Mucosa of stomach (tissue), 1 donor: ENCODE data around the gene INTS11.

Experiments used
- H3K27me3 ChIP-seq: one replicate; pipeline ENCODE4 v1.7.0; 2013; ENCODE audit warnings: mild to moderate bottlenecking, low read length; ENCODE audit not compliant: control insufficient read depth, insufficient read depth
- H3K36me3 ChIP-seq: one replicate; pipeline ENCODE4 v1.7.0; 2013; ENCODE audit warnings: low read length; ENCODE audit not compliant: control insufficient read depth, insufficient read depth
- H3K4me1 ChIP-seq: one replicate; pipeline ENCODE4 v1.7.0; 2013; ENCODE audit warnings: mild to moderate bottlenecking, low read length; ENCODE audit not compliant: control insufficient read depth, insufficient read depth
- H3K4me3 ChIP-seq: one replicate; pipeline ENCODE4 v1.7.0; 2013; ENCODE audit warnings: low read length
- H3K9ac ChIP-seq: one replicate; pipeline ENCODE4 v1.7.0; 2013; ENCODE audit warnings: mild to moderate bottlenecking, low read length, moderate library complexity
- H3K9me3 ChIP-seq: one replicate; pipeline ENCODE4 v1.7.0; 2013; ENCODE audit warnings: mild to moderate bottlenecking, low read length, moderate library complexity; ENCODE audit not compliant: control insufficient read depth
- donor health status: Pancreatic carcinoma.

INTS11 gene

DNA sequence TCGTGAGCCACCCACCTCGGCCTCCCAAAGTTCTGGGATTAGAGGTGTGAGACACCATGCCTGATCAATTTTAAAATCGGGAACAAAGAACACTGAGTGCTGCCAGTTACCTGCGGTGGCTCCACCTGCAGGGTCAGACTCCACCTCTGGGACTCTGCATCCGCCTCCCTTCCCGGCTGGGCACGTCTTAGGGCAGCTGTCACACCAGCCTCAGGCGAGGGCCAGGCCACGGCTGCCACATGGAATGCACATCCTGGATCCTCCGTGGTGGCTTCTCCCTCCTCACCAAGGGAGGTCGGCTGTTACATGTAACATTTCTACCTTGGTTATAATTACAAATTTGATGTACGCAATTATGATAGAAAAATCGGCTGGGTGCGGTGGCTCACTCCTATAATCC, 39.8 kb upstream of the INTS11 start:
- Histone ChIP-seq H3K36me3 (no peaks in the 10 kb centered on the region), H3K27me3 (peaks cover 12% of the 10 kb centered on the region), H3K4me3 (no peak overlapping the region), H3K4me1 (peaks cover 3% of the 10 kb centered on the region), H3K9ac (no peak overlapping the region), H3K9me3 (no peaks in the 10 kb centered on the region)

DNA sequence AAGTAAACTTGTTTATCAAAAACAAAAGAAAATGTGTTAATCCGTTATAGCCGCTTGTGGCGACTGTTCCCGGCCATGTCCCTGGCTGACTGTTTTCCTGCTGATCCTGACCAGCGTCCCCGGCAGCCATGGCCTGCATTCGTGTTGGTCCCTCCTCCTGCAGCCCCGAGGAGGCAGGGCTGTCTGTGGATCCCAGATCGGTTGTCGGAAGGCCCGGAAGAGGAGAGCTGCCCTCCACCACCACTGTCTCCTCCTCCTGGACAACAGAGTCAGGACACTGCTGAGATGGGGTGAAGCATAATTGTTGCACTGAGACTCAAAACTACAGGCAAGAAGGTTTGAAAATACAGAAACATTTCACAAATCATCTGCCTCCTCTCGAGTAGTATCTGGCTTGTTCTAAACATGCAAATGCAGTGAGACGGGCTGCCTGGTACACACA, 37.5 kb upstream of the INTS11 start:
- Histone ChIP-seq H3K4me3 (no peak overlapping the region), H3K9ac (no peak overlapping the region), H3K9me3 (no peaks in the 10 kb centered on the region), H3K27me3 (peaks cover 34% of the 10 kb centered on the region), H3K36me3 (no peaks in the 10 kb centered on the region), H3K4me1 (peaks cover 16% of the 10 kb centered on the region)

DNA sequence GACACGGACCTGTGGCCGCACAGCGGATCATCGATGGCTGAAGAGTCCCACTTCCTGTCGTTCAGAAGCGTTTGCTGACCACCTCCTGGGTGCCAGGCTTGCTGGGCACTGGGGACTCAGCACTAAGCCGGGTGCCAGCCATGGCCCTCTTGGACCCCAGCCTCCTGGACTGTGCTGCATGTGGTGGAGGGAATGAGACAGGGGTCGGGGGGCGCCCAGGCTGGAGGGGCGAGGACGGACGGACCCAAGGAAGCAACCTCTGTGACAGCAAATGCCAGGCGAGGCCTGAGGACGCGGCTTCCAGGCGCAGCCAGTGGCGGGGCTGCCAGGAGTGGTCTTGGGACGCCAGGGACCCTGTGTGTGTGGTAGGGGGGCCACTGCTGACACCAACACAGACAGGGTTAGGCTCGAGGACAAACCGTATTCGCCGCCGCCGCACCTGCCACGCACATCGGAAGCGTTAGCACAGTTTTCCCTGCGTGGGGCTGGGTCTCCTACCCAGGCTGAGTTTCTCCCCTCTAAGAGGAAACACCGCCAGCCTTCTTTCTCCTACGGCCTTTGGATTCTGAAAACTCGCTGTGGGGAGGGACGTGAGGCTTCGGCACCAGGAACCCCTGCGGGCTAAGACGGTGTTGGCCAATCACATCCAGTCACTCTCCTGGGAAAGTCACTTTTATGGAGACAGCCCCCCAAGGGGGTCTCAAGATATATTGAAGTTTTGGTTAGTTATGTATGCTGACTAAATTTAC, 36.9 kb upstream of the INTS11 start:
- H3K36me3 ChIP-seq = no peaks in the 10 kb centered on the region
- no peak overlapping the region for H3K4me3 ChIP-seq
- H3K4me1 ChIP-seq = peaks cover 22% of the 10 kb centered on the region
- no peaks in the 10 kb centered on the region for H3K9me3 ChIP-seq
- H3K9ac ChIP-seq = no peak overlapping the region
- H3K27me3 ChIP-seq = peaks cover 38% of the 10 kb centered on the region

DNA sequence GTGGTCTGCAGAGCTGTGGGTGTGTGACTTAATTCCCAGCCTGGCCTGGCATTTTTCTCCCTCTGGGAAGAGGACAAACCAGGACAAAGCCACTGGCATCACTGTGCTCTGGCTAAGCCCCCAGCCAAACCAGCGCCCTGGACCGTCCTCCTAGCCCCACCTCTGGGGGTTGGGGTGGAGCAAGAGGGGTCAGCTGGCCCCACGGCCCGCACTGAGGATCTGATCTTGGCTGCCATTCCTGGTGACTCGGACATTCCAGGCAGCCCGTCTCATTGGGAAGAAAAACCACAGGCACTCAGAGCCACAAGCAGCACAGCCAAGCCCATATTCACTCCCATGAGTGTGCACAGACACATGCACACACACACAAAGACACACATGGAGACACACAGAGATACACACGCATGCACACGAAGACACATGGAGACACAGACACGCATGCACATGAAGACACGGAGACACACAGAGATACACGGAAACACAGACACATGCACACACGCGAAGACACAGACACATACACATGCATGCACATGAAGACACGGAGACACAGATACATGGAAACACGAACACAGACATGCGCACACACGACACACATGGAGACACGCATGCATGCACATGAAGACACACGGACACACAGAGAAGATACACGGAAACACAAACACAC, 36.2 kb upstream of the INTS11 start:
- no peak overlapping the region for H3K4me3 ChIP-seq

DNA sequence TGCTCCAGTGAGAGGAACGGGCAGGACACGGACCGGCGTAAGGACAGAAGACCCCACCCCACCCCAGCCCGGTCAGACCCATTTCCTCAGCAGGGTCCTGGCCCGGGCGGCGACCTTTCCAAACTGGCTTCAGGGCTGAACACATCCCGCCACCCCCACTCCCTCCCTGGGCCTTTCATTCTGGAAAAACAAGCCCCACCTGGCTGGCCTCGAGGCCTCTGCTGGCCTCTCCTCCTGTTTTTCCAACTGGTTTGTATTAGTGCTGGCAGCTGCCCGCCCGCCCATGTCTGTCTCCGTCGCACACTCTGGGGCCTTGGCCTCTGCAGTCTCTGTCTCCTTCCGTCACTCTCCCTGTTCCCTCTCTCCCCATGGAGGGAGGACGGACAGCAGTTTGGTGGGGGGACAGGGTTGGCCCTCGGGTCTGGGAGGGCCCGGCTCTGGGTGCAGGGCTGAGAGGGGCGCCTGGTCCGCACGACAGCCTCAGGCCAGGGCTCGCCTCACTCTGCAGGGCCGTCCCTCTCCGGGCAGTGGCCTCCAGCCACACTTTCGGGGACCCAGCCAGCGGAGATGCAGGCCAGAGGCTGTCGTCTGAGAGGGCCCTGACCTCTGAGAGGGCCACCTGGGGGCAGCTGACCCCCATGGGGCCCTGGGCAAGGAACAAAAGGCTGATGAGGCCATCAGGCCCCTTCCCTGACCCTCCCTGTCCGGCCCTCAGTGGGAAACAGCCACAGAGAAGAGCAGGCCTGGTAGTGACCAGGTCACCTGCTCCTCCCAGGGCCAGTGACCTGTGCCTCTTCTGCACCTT, 35.4 kb upstream of the INTS11 start:
- H3K4me3 ChIP-seq = no peak overlapping the region
- H3K9ac ChIP-seq = no peak overlapping the region
- H3K4me1 ChIP-seq = peaks cover 27% of the 10 kb centered on the region
- H3K36me3 ChIP-seq = no peaks in the 10 kb centered on the region
- H3K9me3 ChIP-seq = no peaks in the 10 kb centered on the region
- H3K27me3 ChIP-seq = peaks cover 39% of the 10 kb centered on the region

More for the DNA sequence above, 36.2 kb upstream of the INTS11 start:
- H3K9me3 ChIP-seq = no peaks in the 10 kb centered on the region
- peaks cover 27% of the 10 kb centered on the region for H3K4me1 ChIP-seq
- H3K36me3 ChIP-seq = no peaks in the 10 kb centered on the region
- peaks cover 38% of the 10 kb centered on the region for H3K27me3 ChIP-seq
- H3K9ac ChIP-seq = no peak overlapping the region

DNA sequence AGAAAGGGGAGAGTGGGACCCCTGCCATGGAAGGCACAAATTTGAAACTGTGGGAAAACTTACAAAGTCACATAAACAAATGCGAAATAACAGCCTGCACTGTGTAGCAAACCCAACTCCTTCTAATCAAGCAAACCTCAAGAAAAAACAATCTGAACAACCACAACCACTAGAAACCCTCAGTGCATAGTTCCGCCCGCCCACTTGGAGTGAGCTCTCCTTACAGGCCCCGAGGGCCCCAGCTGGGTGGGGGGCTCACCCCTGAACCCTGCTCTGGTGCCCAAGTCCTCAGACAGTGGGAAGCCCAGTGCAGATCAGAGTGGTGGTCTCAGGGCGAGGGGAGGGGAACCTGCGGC, 34.8 kb upstream of the INTS11 start:
- Histone ChIP-seq H3K4me3 (no peak overlapping the region), H3K4me1 (peaks cover 27% of the 10 kb centered on the region), H3K36me3 (no peaks in the 10 kb centered on the region), H3K27me3 (peaks cover 45% of the 10 kb centered on the region), H3K9me3 (no peaks in the 10 kb centered on the region), H3K9ac (peak overlapping the region; percentile 22)

DNA sequence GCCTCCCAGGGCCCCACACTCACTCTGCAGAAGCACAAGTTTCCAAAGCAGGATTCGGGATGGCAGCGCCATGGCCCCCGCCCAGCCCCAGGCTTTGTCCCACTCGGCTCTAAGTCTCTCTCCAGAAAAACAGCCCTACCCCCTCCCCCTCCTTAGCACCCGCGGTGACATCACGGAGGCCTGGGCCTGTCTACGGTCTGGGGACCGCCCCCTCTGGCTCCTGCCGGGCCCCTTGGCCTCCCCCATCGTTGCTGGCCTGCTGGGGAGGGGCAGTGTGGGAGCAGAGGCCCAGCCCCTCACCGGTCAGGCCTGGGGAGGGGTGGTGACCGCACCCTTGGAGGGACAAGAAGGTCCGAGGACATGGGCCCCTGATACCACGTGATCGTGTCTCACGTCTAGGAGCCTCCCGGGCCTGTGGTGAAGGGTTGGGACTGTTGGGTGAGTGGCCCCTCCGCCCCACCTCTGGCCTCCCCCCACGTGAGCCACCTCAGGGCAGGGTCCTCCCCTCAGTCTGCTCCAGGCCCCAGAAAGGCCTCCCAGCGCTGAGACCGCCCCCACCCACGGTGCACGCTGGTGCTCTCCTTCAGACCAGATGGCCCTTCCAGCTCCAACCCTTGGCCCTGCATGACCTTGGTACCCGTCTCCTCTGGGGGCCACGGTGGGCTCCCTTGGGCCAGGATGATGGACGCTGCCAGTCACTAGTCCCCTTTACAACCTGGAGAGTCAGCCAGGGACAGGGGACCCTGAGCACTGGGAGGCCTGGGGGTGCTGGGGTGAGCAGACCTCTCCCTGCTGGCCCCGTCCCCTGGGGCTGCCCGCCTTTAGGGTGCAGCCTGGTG, 34.2 kb upstream of the INTS11 start, which contains the start of gene MXRA8:
TSS of gene MXRA8 (minus strand) at position 123 of the 839 bp plus-strand sequence. CDS start at position 72, 51 bp downstream.
- Histone ChIP-seq H3K4me1 (peaks cover 27% of the 10 kb centered on the region), H3K36me3 (no peaks in the 10 kb centered on the region), H3K27me3 (peaks cover 51% of the 10 kb centered on the region), H3K4me3 (no peak within 1 kb of the TSS), H3K9me3 (no peaks in the 10 kb centered on the region), H3K9ac (peak within 1 kb of the TSS; percentile 66)

DNA sequence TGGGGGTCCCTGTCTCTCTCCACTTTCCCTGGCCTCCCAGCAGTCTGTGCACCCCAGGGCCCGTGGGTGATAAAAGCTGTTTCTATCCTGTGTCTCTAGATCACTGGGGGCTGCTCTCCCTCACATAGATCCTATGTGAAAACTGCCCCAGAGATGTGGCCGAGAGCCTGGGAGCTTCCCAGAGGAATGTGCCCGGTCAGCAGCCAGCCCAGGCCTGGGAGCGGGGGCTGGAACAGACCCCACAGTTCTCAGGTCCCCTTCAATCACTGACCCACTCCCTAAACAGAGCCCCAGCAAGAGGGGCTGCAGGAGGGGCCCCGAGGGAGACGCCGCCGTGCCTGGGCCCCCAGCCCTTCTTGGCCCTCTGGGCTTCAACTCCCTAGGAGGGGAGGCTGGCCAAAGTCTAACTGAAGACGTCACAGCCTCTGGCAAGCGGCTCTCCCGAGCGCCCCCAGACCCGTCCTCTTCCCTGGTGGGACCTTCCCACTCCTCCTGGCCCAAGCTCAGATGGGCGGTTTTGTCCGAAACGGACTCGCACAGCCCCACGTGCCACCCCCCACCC, 33.5 kb upstream of the INTS11 start:
- H3K36me3 ChIP-seq = no peaks in the 10 kb centered on the region
- no peaks in the 10 kb centered on the region for H3K9me3 ChIP-seq
- no peak overlapping the region for H3K4me3 ChIP-seq
- peak overlapping the region; percentile 66 for H3K9ac ChIP-seq
- peaks cover 58% of the 10 kb centered on the region for H3K27me3 ChIP-seq
- peaks cover 27% of the 10 kb centered on the region for H3K4me1 ChIP-seq

DNA sequence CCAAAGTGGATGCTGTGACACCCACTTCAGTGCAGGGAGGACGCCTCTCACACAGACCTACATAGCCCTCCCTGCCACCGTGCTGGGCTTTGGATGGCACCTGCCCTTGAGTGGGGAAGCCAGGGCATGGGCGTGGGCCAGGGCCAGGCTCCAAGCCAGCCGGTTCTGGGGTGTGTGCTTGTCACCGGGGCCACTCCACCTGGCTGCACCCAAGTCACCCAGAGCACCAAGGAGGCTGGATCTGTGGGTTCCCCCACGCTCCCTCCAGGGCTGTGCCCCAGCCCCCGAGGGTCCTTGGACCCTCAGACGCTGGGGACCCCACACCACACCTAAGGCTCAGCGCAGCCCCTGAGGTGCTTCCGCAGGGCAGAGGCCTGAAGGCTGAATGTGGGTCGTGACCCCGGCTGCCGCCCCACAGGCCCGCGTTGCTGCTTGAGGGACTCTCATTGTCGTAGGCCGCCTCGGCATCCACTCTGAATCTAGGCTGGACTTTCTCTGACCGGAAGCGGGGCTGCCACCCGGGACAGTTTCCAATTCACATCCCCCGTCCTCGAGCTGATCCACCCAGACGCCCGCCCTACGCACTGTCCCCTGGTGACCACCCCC, 32.4 kb upstream of the INTS11 start:
- Histone ChIP-seq H3K4me3 (no peak overlapping the region), H3K4me1 (peaks cover 28% of the 10 kb centered on the region)

DNA sequence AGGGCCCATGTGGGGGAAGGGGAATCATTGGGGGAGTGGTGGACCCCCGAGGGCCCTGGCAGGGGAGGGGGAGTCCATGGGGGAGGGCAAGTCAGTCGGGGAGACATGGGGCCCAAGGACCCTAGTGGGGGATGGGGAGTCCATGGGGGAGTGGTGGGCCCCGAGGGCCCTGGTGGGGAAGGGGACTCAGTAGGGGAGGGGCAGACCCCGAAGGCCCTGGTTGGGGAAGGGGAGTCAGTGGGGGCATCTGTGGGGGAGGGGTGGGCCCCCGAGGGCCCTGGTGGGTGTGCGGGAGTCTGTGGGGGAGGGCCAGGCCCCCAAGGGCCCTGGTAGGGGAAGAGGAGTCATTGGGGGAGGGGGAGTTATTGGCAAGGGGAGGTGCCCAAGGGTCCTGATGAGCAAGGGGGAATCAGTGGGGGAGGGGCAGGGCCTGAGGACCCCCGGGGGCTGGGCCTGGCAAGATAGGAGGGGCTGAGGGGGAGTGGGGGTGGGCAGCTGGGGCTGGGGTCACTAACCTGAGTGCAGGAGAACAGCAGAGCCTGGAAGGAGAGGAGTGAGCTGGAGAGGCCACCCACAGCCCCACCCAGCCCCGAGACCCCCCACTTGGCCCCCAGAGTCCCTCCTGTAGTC, 31.8 kb upstream of the INTS11 start:
- H3K4me1 ChIP-seq = peaks cover 34% of the 10 kb centered on the region
- H3K9me3 ChIP-seq = no peaks in the 10 kb centered on the region
- H3K4me3 ChIP-seq = no peak overlapping the region
- no peaks in the 10 kb centered on the region for H3K36me3 ChIP-seq
- H3K27me3 ChIP-seq = peaks cover 71% of the 10 kb centered on the region
- H3K9ac ChIP-seq = no peak overlapping the region

More for the DNA sequence above, 32.4 kb upstream of the INTS11 start:
- H3K9me3 ChIP-seq = no peaks in the 10 kb centered on the region
- H3K9ac ChIP-seq = peak overlapping the region; percentile 66
- peaks cover 68% of the 10 kb centered on the region for H3K27me3 ChIP-seq
- H3K36me3 ChIP-seq = no peaks in the 10 kb centered on the region
